Body of pancreas (tissue), 4 donors: ENCODE measurements around the gene LRP1.

Experiments
- CTCF ChIP-seq, 7 experiments: fragments of 450-650 bp in 4 of 7; fragments of 200-600 bp in 3 of 7; sonication (generic) in 3 of 7; IDR thresholded peaks; one replicate each; pipeline ENCODE4 v1.5.1; 2016 to 2019; ENCODE audit warnings: antibody characterized with exemption in 7 of 7
- POLR2A ChIP-seq, 3 donors: fragments of 450-650 bp; IDR thresholded peaks; one replicate each; pipeline ENCODE4 v1.6.1; 2016; ENCODE audit warnings: antibody characterized with exemption in 3 of 3, mild to moderate bottlenecking in 2 of 3

GRCh38 chr12:57235017-57235727 lies 106.9 kb downstream of the LRP1 start:
- TF ChIP-seq POLR2A (IDR thresholded peaks at IDR 0.05) (peak in 1 of 3 donors; percentile 10), CTCF (IDR thresholded peaks at IDR 0.05) (no peak)
